IPS DF 19.7 (cell line): Measurements from ENCODE around the gene PPM1D.
"Not testable (repeated sequence)": the region's sequence is repeated elsewhere in the genome, so short reads cannot be mapped to it uniquely, and the experiment has no call there.

Experiments used
- DNase-seq: peaks from one replicate; pipeline ENCODE4 v3.0.0-alpha.2; 2013; ENCODE audit warnings: low read depth, low spot score

The PPM1D gene

DNA sequence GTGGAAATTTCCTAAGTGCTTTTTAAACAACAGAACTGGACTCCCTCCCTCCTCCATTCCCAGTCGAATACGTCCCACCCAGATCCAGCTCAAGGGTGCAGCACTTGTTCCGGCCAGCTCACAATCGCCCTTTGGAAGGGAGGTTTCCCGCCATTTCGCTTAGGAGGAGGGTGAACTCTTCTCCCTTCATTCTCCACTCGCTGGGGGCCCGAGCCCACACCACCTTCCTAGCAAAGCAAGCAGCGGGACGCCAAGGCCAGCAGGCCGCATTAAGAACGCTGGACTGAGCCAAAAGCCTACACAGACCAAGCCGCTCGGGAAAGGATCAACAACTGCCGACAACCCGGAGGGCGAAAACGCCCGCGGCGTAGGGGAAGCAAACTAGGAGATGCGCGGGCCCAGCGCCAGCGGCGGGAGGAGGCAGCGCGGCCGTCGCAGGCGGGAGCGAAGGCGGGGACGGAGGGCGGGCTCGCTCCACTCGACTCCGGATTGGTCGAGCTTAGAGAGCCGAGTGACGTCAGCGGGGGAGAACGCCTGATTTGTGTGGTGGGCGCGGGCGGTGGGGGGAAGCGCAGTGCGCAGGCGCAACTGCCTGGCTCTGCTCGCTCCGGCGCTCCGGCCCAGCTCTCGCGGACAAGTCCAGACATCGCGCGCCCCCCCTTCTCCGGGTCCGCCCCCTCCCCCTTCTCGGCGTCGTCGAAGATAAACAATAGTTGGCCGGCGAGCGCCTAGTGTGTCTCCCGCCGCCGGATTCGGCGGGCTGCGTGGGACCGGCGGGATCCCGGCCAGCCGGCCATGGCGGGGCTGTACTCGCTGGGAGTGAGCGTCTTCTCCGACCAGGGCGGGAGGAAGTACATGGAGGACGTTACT lies at the start of gene PPM1D:
TSS of gene PPM1D (plus strand) at position 574 of the 870 bp plus-strand sequence. CDS start at position 796, 222 bp downstream.
- DNase-seq, result peak; percentile 93

GRCh38 chr17:60552255-60552654 lies 47.7 kb upstream of the PPM1D start:
- DNase-seq, result not testable (repeated sequence)

- no peak for DNase-seq
Observed at GRCh38 chr17:60554377-60554788, 45.6 kb upstream of the PPM1D start.

GRCh38 chr17:60555786-60556185 lies 44.2 kb upstream of the PPM1D start:
- DNase-seq, result no peak

GRCh38 chr17:60557805-60558204 lies 42.2 kb upstream of the PPM1D start:
- no peak for DNase-seq

- DNase-seq, result no peak
Observed at GRCh38 chr17:60559659-60559994, 40.4 kb upstream of the PPM1D start.

- no peak for DNase-seq
Observed at GRCh38 chr17:60559995-60560859, 39.8 kb upstream of the PPM1D start.

GRCh38 chr17:60560860-60561257 lies 39.1 kb upstream of the PPM1D start:
- DNase-seq, result no peak

- DNase-seq, result no peak
Observed at GRCh38 chr17:60562421-60562820, 37.6 kb upstream of the PPM1D start.

DNA sequence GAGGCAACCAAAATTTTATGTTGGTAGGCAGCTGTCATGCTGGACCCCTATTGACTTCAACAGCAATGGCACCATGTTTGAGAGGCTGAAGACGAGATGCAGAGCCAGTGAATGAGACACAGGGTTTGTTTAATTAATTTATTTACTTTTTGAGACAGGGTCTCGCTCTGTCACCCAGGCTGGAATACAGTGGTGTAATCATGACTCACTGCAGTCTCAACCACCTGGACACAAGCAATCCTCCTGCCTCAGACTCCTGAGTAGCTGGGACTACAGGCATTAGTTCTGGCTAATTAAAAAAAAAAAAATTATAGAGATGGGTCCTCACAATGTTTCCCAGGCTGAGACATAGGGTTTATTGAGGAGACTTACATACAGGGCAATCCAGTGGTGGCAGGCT lies 36.2 kb upstream of the PPM1D start:
- DNase-seq, result no peak

- no peak for DNase-seq
Observed at GRCh38 chr17:60565233-60565632, 34.8 kb upstream of the PPM1D start.

- DNase-seq, result no peak
Observed at GRCh38 chr17:60573236-60574051, 26.5 kb upstream of the PPM1D start.

GRCh38 chr17:60577147-60577915 lies 22.7 kb upstream of the PPM1D start:
- DNase-seq, result no peak

DNA sequence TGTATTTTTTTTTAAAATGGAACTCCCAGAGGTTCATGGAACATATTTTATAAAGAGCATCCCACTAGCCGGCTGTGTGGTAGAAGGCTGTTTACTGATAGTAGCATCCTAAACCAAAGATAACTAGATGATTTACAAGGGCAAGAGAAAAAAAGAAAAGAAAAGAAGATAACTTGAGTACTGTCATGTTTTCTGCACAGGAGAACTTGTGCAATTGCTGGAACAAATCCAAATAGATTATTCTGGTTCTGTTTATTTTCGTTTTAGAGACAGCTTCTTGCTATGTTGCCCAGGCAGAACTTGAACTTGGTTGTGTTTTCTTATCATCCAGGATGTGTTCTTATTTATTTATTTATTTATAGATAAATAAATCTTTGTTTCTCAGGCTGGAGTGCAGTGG lies 20.9 kb upstream of the PPM1D start:
- no peak for DNase-seq

GRCh38 chr17:60579551-60579950 lies 20.4 kb upstream of the PPM1D start:
- no peak for DNase-seq

- DNase-seq, result no peak
Observed at GRCh38 chr17:60583008-60583407, 17.0 kb upstream of the PPM1D start.

DNA sequence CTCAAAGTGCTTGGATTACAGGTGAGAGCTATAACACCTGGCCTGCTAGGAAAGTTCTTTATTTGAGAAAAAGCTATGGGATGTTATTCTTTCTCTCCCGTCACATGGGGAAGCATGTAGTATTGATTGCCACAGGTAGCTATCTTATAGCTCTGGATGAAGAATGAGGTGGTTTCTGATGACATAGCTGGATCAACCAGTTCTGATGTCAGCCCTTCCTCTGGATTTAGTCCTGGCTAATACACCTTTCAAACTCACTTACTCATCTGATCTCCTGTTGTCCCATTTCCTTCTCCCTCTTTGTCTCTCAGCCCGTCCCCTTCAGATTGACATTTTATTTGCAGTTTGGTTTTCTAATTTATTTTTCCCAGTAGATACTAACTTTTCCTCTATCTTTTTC lies 14.1 kb upstream of the PPM1D start:
- DNase-seq, result no peak

GRCh38 chr17:60586288-60586974 lies 13.6 kb upstream of the PPM1D start:
- DNase-seq, result no peak

DNA sequence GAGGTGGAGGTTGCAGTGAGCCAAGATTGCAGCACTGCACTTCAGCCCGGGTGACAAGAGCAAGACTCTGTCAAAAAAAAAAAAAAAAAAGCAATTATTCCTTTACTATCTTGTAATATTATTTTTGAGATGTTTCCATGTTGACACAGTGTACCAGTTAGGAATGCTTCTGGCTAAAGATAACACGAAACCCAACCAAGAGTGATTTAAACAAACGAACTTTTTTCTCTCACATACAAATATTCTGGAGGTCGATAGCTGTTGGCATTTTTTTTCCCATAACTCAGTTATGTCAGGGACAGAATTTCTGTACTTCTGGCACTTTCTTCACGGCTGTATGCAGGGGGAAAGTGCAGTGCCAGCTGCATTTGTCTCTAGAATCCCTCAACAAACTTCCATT lies 9.9 kb upstream of the PPM1D start:
- DNase-seq, result no peak

DNA sequence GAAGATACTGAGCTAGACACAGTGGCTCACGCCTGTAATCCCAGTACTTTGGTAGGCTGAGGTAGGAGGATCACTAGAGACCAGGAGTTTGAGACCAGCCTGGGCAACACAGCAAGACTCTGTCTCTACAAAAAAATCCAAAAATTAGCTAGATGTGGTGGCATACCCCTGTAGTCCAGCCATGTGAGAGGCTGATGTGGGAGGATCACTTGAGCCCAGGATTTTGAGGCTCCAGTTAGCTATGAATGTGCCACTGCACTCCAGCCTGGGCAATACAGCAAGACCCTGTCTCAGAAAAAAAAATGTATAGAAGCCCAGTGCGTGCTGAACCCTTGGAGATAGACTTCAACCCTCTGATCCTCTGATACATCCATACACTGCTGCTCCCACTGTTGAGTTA lies 7.2 kb upstream of the PPM1D start:
- DNase-seq, result no peak
